ENCODE measurements around the gene EEF1A2.

- TF ChIP-seq CTCF (conservative IDR thresholded peaks at IDR 0.05) (no peak), EZH2 (IDR thresholded peaks at IDR 0.05; ENCODE audit: low read depth) (no peak)
These were observed 41.7 kb upstream of the EEF1A2 start for GRCh38 chr20:63540417-63541186.

All from PC-9 (cell line).